ENCODE data around the gene C13orf46.
"Not testable (repeated sequence)": the region's sequence is repeated elsewhere in the genome, so short reads cannot be mapped to it uniquely, and the experiment has no call there.

C13orf46 gene

DNA sequence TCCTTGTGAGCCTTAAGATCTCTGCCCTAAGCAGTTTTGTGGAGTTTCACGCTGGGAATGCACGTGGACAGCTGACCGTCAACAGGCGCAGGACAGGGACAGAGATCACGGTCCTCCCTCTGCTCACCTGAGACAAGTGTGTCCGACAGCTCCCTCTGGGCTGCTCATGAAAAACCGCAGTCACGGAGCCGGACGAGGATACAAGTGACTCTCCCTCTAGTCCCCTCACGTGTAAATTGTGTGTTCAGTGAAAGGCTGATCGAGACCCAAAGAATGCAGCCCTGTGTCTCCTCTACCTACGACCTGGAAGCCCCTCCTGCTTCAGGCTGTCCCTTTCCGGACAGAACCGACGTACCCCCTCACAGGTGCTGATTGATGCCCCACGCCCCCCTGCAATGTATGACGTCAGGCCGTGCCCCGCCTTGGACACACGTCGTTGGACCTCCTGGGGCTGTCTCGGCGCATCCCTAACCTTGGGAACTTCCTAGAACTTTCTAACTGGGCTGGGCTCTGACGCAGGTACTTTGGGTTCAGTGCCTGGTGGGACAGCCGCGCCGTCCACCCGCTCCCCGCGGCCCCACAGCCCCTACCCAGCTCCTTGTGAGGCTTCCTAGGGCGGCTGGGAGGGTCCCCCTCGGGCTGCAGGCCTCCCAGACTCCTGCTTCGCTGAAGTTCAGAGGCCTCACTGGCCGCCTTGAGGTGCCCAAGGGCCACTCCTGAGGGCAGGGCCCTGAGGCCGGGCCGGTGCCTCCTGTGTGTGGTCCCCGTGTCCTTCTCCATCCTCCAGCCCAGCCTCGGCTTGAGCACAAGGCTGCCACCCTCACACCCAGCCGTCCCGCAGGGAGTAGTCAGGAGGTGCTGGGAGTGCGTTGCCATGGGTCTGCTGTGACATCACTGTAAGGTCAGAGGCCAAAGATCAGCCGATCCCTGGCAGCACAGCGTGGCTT, at the start of gene C13orf46:
Gene C13orf46 (minus strand): TSS at position 859 of the 947 bp plus-strand sequence. CDS start 79 bp downstream, at position 780.
- no peak for DNase-seq (ENCODE audit: low read depth)

DNA sequence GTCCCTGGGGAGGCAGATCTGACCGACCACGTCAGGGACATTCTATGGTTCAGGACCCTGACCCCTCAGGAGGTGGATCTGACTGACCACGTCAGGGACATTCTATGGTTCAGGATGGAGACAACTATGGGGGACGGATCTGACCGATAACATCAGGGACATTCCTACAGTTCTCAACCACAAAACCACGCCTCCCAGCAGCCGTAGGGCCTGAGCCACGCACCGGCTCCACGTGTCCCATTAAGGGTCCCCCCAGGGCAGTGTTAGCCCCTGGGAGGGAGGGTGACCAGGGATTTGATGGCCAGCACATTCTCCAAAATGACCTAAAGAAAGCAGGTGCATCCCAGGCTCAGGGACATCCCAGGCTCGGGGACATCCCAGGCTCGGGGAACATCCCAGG, 49.0 kb upstream of the C13orf46 start:
- no peak for DNase-seq (ENCODE audit: low read depth)

DNA sequence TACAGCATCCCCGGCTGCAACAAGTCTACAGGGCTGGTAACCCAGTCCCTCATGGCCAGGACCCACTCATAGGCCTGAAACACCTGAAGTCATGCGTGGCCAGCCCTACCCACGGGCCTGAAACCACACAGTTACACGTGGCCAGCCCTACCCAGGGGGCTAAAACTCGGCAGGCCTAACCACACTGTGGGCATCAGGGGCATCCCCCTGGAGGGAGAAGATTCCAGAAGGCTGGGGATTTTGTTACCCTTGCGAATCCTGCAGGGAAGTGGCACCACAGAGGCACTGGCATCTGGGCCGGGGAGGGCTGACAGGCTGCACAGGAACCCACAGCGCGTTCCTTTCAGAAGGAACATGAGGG, 48.4 kb upstream of the C13orf46 start:
- DNase-seq (ENCODE audit: low read depth), result no peak

- DNase-seq (ENCODE audit: low read depth), result no peak
These were observed 47.8 kb upstream of the C13orf46 start for GRCh38 chr13:114021464-114022308.

GRCh38 chr13:114020750-114021463, 47.0 kb upstream of the C13orf46 start:
- DNase-seq (ENCODE audit: low read depth), result no peak

DNA sequence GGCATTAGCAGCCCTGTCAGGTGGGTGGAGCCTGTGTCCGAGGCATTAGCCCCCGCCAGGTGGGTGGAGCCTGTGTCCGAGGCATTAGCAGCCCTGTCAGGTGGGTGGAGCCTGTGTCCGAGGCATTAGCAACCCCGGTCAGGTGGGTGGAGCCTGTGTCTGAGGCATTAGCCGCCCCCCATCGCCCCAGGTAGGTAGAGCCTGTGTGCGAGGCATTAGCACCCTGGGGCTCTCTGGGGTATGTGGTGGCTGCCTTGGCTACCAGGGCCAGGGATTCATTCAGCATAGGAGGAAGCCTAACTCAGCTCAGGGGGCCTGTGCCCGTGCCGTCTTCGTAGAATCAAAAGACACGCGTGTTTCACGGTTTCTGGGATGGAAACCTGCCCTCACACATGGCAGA, 46.3 kb upstream of the C13orf46 start:
- not testable (repeated sequence) for DNase-seq (ENCODE audit: low read depth)

- no peak for DNase-seq (ENCODE audit: low read depth)
These were observed 45.5 kb upstream of the C13orf46 start for GRCh38 chr13:114019367-114019766.

- no peak for DNase-seq (ENCODE audit: low read depth)
These were observed 44.7 kb upstream of the C13orf46 start for GRCh38 chr13:114018461-114019055.

DNA sequence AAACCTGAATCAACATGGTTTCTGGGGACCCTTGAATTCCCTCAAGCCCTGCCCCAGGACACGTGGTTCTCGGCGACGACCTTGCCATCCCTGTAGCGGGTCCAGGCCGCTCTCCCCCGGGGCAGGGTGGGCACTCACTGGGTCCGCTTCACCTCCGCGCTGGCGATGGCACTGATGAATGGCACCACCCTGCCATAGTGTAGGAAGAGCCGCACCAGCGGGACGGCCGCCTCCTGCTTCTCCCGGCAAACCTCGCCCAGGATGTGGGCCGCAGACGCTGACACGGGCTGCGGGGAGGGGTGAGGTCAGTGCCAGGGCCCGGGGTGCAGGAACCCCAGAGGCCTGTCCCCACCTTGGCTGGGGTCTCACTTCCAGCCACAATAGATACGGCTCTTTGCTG, 44.1 kb upstream of the C13orf46 start:
- DNase-seq (ENCODE audit: low read depth), result no peak

DNA sequence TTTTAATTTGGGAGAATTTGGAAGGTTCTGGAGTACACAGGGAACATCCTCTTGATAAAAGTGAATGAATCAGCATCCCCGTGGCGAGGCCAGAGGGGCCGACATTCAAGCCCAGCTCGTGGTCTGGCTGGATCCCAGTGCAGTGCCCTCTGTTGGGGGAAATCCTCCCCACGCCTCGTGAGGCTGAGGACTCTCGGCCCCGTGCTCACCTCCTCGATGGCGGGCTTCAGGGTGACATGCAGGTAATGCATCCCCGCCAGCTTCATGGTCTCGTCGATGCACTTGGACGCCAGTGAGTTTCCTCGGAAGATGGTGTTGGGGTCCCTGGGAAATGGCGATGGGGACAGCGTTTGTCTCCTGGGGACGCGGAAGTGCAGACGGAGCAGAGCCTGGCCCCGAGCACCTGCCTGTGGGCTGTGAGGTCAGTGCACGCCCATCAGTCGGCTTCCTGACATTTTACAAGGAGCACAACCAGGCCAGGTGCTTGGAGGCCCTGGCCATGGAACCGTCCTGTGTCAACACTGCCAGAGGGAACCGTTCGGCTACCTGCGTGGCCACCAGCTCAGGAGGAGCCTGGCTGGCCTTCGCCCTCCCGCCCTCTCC, 43.3 kb upstream of the C13orf46 start:
- no peak for DNase-seq (ENCODE audit: low read depth)

DNA sequence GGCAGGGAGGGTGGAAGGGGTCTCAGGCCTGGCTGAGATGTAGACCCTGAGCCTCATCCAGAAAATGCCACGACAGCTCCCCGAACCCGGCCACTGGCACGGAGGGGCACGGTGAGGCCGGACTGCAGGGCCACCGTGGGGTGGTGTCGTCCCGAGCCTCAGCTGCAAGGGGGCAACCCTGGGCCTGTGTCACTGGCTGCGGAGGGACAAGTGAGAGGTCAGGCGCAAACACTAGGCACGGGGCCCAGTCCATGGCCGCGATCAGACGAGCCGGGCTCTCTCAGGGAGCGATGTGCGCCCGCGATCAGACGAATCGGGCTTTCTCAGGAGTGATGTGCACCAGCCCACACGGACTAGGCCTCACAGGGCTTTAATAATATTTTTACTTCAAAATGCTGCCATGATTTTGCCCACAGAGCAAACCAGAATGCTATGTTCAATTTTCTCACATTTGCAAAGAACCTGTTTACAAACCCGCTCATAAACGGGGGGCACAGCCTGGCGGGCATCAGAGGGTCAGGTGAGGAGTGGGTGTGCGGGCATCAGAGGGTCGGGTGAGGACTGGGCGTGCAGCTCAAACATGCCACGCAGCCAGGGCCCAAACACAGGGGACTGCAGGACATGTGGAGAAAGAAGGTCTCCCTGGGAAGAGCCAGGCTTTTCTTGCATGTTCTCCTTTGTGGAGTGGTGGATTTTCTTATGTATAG, 42.6 kb upstream of the C13orf46 start:
- DNase-seq (ENCODE audit: low read depth), result no peak

DNA sequence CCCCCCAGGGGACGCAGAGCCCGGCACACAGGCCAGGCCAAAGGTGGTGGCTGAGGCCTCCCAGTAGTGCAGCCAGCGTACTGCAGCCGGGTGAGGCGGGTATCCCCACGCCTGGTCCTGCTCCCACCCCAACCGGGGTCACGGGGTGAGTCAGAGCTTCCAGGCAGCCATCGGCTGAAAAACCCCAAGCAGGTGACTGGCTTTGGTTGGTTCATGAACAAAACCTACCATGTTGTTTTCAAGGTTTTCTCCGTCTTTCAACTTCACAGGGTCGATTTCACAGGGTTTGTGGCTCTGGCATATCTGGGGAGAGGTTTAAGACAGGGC, 42.1 kb upstream of the C13orf46 start:
- no peak for DNase-seq (ENCODE audit: low read depth)

DNA sequence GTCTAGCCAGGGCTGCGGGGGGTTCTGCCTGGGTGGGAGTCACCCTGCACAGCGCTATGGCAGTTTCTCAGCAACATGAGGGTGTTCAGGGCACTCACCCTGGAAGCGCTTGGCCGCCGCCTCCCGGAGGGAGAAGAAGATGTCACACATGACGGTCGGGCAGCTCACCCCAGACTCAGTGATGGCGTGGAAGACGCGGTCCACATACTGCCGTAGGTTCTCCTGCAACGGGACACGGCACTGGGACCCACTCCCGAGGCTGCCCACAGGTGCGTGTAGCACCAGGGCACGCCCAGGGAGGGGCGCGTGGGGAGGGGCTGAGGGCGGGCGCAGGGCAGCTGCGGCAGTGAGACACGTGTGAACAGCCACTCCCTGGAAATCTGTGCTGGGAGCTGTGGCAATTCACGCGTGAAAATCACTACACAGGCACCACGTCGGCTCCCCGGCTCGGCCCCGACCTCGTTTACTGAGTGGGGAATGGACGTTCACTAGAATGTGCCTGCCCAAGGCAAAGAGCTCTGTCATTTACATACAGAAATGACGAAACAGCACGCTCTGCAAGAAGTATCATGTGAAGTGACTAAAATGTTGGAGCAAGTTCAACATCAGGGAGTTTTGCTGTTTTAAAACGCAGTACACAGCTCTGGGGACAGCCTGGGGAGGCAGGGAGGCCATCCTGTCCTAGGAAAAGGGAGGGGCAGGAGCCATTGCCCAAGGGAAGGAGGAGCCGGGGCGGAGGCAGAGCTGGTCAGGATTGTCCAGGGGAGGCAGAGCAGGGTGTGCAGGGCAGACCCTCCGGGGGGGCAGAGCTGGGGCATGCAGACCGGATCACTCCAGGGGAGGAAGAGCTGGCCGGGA, 41.5 kb upstream of the C13orf46 start:
- no peak for DNase-seq (ENCODE audit: low read depth)

- DNase-seq (ENCODE audit: low read depth), result no peak
These were observed 40.2 kb upstream of the C13orf46 start for GRCh38 chr13:114013952-114014629.

DNA sequence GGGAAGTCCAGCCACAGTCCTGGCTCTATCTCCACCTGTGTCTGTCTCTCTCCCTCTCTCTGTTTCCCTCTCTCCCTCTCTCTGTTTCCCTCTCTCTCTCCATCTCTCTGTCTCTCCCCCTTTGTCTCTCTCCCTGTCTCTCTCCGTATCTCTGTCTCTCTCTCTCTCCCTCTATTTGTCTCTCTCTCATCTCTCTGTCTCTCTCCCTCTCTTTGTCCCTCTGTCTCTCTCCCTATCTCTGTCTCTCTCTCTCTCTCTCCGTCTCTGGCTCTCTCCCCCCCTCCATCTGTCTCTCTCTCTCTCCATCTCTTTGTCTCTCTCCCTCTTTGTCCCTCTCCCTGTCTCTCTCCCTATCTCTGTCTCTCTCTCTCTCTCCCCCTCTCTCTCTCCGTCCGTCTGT, 39.5 kb upstream of the C13orf46 start:
- no peak for DNase-seq (ENCODE audit: low read depth)

DNA sequence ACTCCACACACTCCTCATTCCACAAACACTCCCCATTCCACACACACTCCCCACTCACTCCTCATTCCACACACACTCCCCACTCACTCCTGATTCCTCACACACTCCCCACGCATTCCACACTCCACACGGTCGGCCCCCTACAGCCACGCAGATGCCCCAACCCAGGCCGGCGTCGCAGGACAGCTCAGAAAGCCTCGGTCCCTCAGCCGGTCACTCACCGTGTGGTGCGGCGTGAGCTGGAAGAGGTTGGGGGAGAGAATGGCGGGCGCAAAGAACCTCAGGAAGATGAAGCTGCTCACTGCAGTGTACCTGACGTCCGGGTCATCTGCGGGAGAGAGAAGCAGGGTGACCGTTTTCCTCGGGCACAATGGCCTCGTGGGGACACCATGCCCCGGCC, 39.0 kb upstream of the C13orf46 start:
- no peak for DNase-seq (ENCODE audit: low read depth)

GRCh38 chr13:114012141-114012540, 38.3 kb upstream of the C13orf46 start:
- no peak for DNase-seq (ENCODE audit: low read depth)

- DNase-seq (ENCODE audit: low read depth), result no peak
These were observed 37.4 kb upstream of the C13orf46 start for GRCh38 chr13:114011226-114011625.

GRCh38 chr13:114010401-114011101, 36.7 kb upstream of the C13orf46 start:
- DNase-seq (ENCODE audit: low read depth), result no peak
